K562 (cell line): ENCODE measurements around the gene COPS8. TPM values are rescaled to one million over a fixed set of nuclear protein-coding genes. Genes with fewer than 3 reads are reported as not detected.

Source experiments
- PHB2 ChIP-seq: fragments of 450-650 bp; IDR thresholded peaks from 2 replicates; pipeline ENCODE4 v1.6.1; 2017; ENCODE audit warnings: low read depth
- SPI1 ChIP-seq: IDR thresholded peaks from 2 replicates; pipeline ENCODE4 v1.6.1; 2011; ENCODE audit warnings: low read depth, low read length, control low read depth, borderline replicate concordance
- ZFX ChIP-seq: sonication (generic); formaldehyde crosslinking; IDR thresholded peaks from 2 replicates; pipeline ENCODE4 v1.8.0; 2022; ENCODE audit warnings: mild to moderate bottlenecking, missing genetic modification reagents, moderate library complexity
- polyA plus RNA-seq, 8 experiments: library from polyadenylated mRNA; depleted of rRNA in 4 of 8; stranded (reverse) in 5 of 8; unstranded in 3 of 8; fragments of >200 nt; fragmentation: Nextera tagmentation in 2 of 8; fragmentation: Illumina TruSeq in 1 of 8; extraction: Ambion mirVana in 2 of 8; extraction: Trizol in 1 of 8; gene quantifications; 2 replicates each; pipeline versions ENCODE4 v1.2.1 to v1.2.3, GENCODE V29; 2011 to 2014; ENCODE audit warnings: inconsistent platforms in 1 of 8, missing spikeins in 1 of 8
- total RNA-seq, 7 experiments: library from RNA; depleted of rRNA in 6 of 7; stranded (reverse); fragments of >200 nt in 6 of 7; fragmentation: Illumina TruSeq in 2 of 7; extraction: Trizol in 2 of 7; gene quantifications; 2 replicates each; pipeline versions ENCODE4 v1.2.1 to v1.2.3, GENCODE V29; 2011 to 2021; ENCODE audit warnings: low replicate concordance in 1 of 7
- TF ChIP-seq, protein P1 (sequence below): fragments of 200-400 bp; formaldehyde crosslinking; IDR thresholded peaks from 2 replicates; pipeline ENCODE4 v1.6.1; 2017; ENCODE audit warnings: mild to moderate bottlenecking, low read depth, low read length, moderate library complexity
- TF ChIP-seq, protein P2 (sequence below): sonication (generic); formaldehyde crosslinking; IDR thresholded peaks from 2 replicates; pipeline ENCODE4 v1.8.0; 2023; ENCODE audit warnings: missing genetic modification reagents, mild to moderate bottlenecking, borderline replicate concordance

The COPS8 gene
- total and polyA plus RNA-seq, 9 of the 15 experiments (the other 6 are each of a cell fraction or from before 2014, with no cell fraction given) = 28.2 to 97.3 (median 58.9) TPM

DNA sequence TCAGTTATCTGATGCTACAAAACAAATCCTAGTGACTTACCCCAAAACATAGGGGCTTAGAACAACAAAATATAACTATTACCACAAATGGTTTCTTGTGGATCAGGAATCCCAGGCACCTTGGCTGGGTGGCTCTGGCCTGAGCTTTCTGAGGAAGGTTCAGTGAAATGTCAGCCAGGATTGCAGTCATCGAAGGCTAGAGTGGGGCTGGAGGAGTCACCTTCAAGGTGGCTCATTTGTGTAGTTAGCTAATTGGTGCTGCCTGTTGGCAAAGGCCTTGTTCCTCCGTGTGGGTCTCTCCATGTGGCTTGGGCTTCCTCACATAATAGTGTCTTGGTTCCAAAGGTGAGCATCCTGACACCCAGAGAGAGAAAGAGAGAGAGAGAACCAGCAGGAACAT, 57.4 kb downstream of the COPS8 start (continued):
- TF ChIP-seq, protein P1, sequence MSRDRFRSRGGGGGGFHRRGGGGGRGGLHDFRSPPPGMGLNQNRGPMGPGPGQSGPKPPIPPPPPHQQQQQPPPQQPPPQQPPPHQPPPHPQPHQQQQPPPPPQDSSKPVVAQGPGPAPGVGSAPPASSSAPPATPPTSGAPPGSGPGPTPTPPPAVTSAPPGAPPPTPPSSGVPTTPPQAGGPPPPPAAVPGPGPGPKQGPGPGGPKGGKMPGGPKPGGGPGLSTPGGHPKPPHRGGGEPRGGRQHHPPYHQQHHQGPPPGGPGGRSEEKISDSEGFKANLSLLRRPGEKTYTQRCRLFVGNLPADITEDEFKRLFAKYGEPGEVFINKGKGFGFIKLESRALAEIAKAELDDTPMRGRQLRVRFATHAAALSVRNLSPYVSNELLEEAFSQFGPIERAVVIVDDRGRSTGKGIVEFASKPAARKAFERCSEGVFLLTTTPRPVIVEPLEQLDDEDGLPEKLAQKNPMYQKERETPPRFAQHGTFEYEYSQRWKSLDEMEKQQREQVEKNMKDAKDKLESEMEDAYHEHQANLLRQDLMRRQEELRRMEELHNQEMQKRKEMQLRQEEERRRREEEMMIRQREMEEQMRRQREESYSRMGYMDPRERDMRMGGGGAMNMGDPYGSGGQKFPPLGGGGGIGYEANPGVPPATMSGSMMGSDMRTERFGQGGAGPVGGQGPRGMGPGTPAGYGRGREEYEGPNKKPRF = no peak
- TF ChIP-seq SPI1 (no peak), PHB2 (no peak), ZFX (CRISPR knock-in tag) (no peak)
- TF ChIP-seq, protein P2, sequence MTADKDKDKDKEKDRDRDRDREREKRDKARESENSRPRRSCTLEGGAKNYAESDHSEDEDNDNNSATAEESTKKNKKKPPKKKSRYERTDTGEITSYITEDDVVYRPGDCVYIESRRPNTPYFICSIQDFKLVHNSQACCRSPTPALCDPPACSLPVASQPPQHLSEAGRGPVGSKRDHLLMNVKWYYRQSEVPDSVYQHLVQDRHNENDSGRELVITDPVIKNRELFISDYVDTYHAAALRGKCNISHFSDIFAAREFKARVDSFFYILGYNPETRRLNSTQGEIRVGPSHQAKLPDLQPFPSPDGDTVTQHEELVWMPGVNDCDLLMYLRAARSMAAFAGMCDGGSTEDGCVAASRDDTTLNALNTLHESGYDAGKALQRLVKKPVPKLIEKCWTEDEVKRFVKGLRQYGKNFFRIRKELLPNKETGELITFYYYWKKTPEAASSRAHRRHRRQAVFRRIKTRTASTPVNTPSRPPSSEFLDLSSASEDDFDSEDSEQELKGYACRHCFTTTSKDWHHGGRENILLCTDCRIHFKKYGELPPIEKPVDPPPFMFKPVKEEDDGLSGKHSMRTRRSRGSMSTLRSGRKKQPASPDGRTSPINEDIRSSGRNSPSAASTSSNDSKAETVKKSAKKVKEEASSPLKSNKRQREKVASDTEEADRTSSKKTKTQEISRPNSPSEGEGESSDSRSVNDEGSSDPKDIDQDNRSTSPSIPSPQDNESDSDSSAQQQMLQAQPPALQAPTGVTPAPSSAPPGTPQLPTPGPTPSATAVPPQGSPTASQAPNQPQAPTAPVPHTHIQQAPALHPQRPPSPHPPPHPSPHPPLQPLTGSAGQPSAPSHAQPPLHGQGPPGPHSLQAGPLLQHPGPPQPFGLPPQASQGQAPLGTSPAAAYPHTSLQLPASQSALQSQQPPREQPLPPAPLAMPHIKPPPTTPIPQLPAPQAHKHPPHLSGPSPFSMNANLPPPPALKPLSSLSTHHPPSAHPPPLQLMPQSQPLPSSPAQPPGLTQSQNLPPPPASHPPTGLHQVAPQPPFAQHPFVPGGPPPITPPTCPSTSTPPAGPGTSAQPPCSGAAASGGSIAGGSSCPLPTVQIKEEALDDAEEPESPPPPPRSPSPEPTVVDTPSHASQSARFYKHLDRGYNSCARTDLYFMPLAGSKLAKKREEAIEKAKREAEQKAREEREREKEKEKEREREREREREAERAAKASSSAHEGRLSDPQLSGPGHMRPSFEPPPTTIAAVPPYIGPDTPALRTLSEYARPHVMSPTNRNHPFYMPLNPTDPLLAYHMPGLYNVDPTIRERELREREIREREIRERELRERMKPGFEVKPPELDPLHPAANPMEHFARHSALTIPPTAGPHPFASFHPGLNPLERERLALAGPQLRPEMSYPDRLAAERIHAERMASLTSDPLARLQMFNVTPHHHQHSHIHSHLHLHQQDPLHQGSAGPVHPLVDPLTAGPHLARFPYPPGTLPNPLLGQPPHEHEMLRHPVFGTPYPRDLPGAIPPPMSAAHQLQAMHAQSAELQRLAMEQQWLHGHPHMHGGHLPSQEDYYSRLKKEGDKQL (CRISPR knock-in tag) = no peak
- TF ChIP-seq, all 486 proteins: peak for 0
